Tibial nerve (tissue), 4 donors: ENCODE measurements around the gene BLNK. TPM values are rescaled to one million over a fixed set of nuclear protein-coding genes. Genes with fewer than 3 reads are reported as not detected.

Experiments
- DNase-seq, 2 donors: peaks; one replicate each; pipeline ENCODE4 v3.0.0-alpha.2; 2019; ENCODE audit warnings: low spot score in 2 of 2
- H3K27ac ChIP-seq, 4 donors: fragments of 200-600 bp; sonication (generic) in 3 of 4; one replicate each; pipeline ENCODE4 v1.5.1; 2017 to 2019; ENCODE audit warnings: mild to moderate bottlenecking in 1 of 4
- H3K27me3 ChIP-seq, 2 donors: fragments of 200-600 bp; sonication (generic) in 1 of 2; one replicate each; pipeline versions ENCODE4 v1.5.1 to v1.6.0; 2017 to 2019
- H3K36me3 ChIP-seq, 3 donors: fragments of 200-600 bp; sonication (generic); one replicate each; pipeline ENCODE4 v1.5.1; 2018 to 2019
- H3K4me1 ChIP-seq, 4 donors: fragments of 200-600 bp; sonication (generic) in 3 of 4; one replicate each; pipeline ENCODE4 v1.5.1; 2017 to 2019
- H3K4me3 ChIP-seq, 4 donors: fragments of 200-600 bp; sonication (generic) in 3 of 4; one replicate each; pipeline ENCODE4 v1.5.1; 2017 to 2019; ENCODE audit warnings: mild to moderate bottlenecking in 1 of 4, moderate library complexity in 1 of 4
- H3K9me3 ChIP-seq, 4 donors: fragments of 200-600 bp; sonication (generic) in 3 of 4; one replicate each; pipeline ENCODE4 v1.5.1; 2017 to 2019
- EP300 ChIP-seq, 2 donors: sonication (generic); formaldehyde crosslinking; IDR thresholded peaks; one replicate each; pipeline ENCODE4 v1.6.1; 2017; ENCODE audit warnings: antibody characterized with exemption in 2 of 2, mild to moderate bottlenecking in 1 of 2
- POLR2A ChIP-seq, 2 donors: fragments of 450-650 bp; IDR thresholded peaks; one replicate each; pipeline ENCODE4 v1.6.1; 2017; ENCODE audit warnings: antibody characterized with exemption in 2 of 2, mild to moderate bottlenecking in 2 of 2, moderate library complexity in 2 of 2
- WGBS, 2 donors: methylation state at CpG; one replicate each; pipeline ENCODE4 v1.1.5; 2018; 5-methylcytosine and 5-hydroxymethylcytosine counted together
- total RNA-seq, 4 donors: library from RNA; depleted of rRNA; stranded (reverse); fragments of >200 nt; gene quantifications; one replicate each; pipeline ENCODE4 v1.1.0, GENCODE V29; 2016
- TF ChIP-seq, protein P1 (sequence below), 5 experiments: fragments of 200-600 bp in 3 of 5; fragments of 450-650 bp in 2 of 5; sonication (generic) in 3 of 5; IDR thresholded peaks; one replicate each; pipeline ENCODE4 v1.5.1; 2016 to 2019; ENCODE audit warnings: antibody characterized with exemption in 5 of 5, mild to moderate bottlenecking in 3 of 5, moderate library complexity in 2 of 5

The BLNK gene
- total RNA-seq, 4 donors from 2014 or later: 0.59 to 16.4 (median 6.4) TPM

GRCh38 chr10:96275685-96276418 is 4.5 kb upstream of the BLNK start:
- TF ChIP-seq POLR2A (IDR thresholded peaks at IDR 0.05): no peak
- TF ChIP-seq, protein P1, sequence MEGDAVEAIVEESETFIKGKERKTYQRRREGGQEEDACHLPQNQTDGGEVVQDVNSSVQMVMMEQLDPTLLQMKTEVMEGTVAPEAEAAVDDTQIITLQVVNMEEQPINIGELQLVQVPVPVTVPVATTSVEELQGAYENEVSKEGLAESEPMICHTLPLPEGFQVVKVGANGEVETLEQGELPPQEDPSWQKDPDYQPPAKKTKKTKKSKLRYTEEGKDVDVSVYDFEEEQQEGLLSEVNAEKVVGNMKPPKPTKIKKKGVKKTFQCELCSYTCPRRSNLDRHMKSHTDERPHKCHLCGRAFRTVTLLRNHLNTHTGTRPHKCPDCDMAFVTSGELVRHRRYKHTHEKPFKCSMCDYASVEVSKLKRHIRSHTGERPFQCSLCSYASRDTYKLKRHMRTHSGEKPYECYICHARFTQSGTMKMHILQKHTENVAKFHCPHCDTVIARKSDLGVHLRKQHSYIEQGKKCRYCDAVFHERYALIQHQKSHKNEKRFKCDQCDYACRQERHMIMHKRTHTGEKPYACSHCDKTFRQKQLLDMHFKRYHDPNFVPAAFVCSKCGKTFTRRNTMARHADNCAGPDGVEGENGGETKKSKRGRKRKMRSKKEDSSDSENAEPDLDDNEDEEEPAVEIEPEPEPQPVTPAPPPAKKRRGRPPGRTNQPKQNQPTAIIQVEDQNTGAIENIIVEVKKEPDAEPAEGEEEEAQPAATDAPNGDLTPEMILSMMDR (IDR thresholded peaks at IDR 0.05): no peak
- no peak for TF ChIP-seq EP300 (IDR thresholded peaks at IDR 0.05)
- H3K4me3 ChIP-seq: no peak overlapping the region
- peaks cover 0 to 5% (median 0%) of the 10 kb centered on the region in 4 donors for H3K4me1 ChIP-seq
- no peak for DNase-seq
- H3K36me3 ChIP-seq: no peaks in the 10 kb centered on the region
- H3K27ac ChIP-seq: no peak overlapping the region
- 60 to 77% methylated on average over 2 of the region's 2 CpGs for WGBS, 2 donors
- no peaks in the 10 kb centered on the region for H3K27me3 ChIP-seq
- H3K9me3 ChIP-seq: no peaks in the 10 kb centered on the region

- DNase-seq: no peak
- Histone ChIP-seq H3K36me3 (no peaks in the 10 kb centered on the region), H3K4me1 (peaks cover 0 to 5% (median 0%) of the 10 kb centered on the region in 4 donors), H3K27me3 (no peaks in the 10 kb centered on the region), H3K27ac (peak overlapping the region in 2 of 4 donors; percentile 16 to 74), H3K9me3 (no peaks in the 10 kb centered on the region), H3K4me3 (peak overlapping the region in 1 of 4 donors; percentile 1)
- TF ChIP-seq POLR2A (IDR thresholded peaks at IDR 0.05) (no peak), EP300 (IDR thresholded peaks at IDR 0.05) (no peak)
- TF ChIP-seq, protein P1 (IDR thresholded peaks at IDR 0.05): no peak
- WGBS, 2 donors: 63 to 81% methylated on average over 8 of the region's 8 CpGs
These were observed 1.2 kb upstream of the BLNK start for GRCh38 chr10:96272316-96273280.

DNA sequence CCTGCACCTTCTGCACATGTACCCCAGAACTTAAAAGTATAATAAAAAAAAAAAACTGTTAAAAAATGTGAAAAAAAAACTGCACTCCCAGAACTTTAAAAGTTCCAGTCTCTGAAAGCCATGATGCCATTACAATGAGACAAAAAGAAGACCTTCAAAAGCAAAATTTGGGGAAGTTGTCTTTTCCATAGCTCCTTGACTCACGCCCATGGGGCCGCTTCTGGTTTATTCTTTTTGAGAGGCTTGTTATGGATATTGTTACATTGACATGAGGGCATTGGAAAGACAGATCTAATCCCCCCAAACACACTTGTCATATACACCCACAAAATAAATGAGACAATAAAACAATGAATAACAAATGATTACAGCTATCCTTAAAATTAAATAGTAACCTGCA is 798 bp downstream of the BLNK start:
- TF ChIP-seq, protein P1 (IDR thresholded peaks at IDR 0.05): no peak
- TF ChIP-seq EP300 (IDR thresholded peaks at IDR 0.05) (no peak), POLR2A (IDR thresholded peaks at IDR 0.05) (no peak)
- H3K9me3 ChIP-seq: no peaks in the 10 kb centered on the region
- WGBS, 2 donors: 80 to 88% methylated on average over 2 of the region's 2 CpGs
- no peak for DNase-seq
- H3K27ac ChIP-seq: peak overlapping the region in 2 of 4 donors; percentile 54 to 74
- H3K4me3 ChIP-seq: peak overlapping the region in 2 of 4 donors; percentile 15 to 49
- H3K36me3 ChIP-seq: no peaks in the 10 kb centered on the region
- H3K27me3 ChIP-seq: no peaks in the 10 kb centered on the region
- H3K4me1 ChIP-seq: peaks cover 0 to 6% (median 3%) of the 10 kb centered on the region in 4 donors

DNA sequence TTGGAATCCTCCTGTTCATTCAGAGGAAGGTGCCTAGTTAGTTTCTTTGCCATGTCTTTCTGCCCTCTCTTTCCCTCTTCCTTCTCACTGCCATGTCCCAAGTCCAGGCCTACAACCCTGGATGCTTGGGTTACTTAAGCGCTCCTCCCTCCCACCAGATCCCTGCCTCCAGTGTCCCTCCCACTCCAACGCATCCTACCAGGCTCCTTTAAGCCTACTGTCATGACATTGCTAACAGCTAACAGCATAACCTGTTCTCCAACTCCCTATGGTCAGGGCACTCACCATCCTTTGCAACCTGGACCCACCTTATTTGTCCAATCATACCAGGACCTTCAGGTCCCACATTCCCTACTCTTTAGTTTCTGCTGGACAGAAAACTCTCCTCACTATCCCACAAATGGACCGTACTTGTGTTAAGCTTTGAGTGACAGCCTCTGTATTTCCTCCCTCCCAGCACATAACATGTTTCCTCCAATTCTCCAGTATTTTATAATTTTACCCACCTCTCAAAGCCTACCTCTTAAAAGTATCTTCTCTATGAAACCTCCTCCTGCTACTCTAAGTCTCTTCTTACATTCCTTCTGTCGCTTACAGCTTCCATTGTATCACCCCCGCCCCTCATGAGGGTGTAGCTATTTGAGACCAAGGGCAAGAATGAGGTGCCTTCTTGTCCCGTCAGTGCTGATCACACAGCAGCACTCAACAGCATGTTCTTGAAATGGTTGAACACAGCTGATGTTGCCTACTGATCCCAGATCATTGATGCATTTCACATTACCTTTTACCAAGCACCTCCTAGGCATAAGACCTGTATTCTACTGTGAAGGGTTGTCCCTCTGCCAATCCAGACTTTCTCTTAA is 1.7 kb downstream of the BLNK start:
- Histone ChIP-seq H3K9me3 (no peaks in the 10 kb centered on the region), H3K36me3 (no peaks in the 10 kb centered on the region), H3K4me3 (peak overlapping the region in 1 of 4 donors; percentile 49), H3K27ac (peak overlapping the region in 1 of 4 donors; percentile 57), H3K4me1 (peaks cover 0 to 11% (median 3%) of the 10 kb centered on the region in 4 donors), H3K27me3 (no peaks in the 10 kb centered on the region)
- DNase-seq: no peak
- TF ChIP-seq POLR2A (IDR thresholded peaks at IDR 0.05): no peak
- TF ChIP-seq, protein P1 (IDR thresholded peaks at IDR 0.05): no peak
- TF ChIP-seq EP300 (IDR thresholded peaks at IDR 0.05): no peak
- WGBS, 2 donors: 77 to 83% methylated on average over 6 of the region's 6 CpGs
